ENCODE measurements around the gene THRA.

- no peak for TF ChIP-seq GATA3 (IDR thresholded peaks at IDR 0.05; ENCODE audit: low read depth, low read length)
- no peak for TF ChIP-seq GATA2 (IDR thresholded peaks at IDR 0.05; ENCODE audit: low read depth, low read length)
Observed at GRCh38 chr17:40079545-40079944, 16.8 kb downstream of the THRA start.
